ENCODE data around the gene HGD.
"Not testable (repeated sequence)": the region's sequence is repeated elsewhere in the genome, so short reads cannot be mapped to it uniquely, and the experiment has no call there.

Gene HGD

GRCh38 chr3:120680193-120680894 is 1.7 kb downstream of the HGD start:
- no peak for DNase-seq (ENCODE audit: extremely low read depth in 1 of 2, low read depth in 1 of 2)

GRCh38 chr3:120678984-120679383 is 3.1 kb downstream of the HGD start:
- DNase-seq (ENCODE audit: extremely low read depth in 1 of 2, low read depth in 1 of 2): no peak

- DNase-seq (ENCODE audit: extremely low read depth in 1 of 2, low read depth in 1 of 2): no peak
Measured at GRCh38 chr3:120678331-120678947, 3.6 kb downstream of the HGD start.

- not testable (repeated sequence) for DNase-seq (ENCODE audit: extremely low read depth in 1 of 2, low read depth in 1 of 2)
Measured at GRCh38 chr3:120677193-120677592, 4.8 kb downstream of the HGD start.

GRCh38 chr3:120673116-120673515 is 8.9 kb downstream of the HGD start:
- no peak for DNase-seq (ENCODE audit: extremely low read depth in 1 of 2, low read depth in 1 of 2)

- DNase-seq (ENCODE audit: extremely low read depth in 1 of 2, low read depth in 1 of 2): no peak
Measured at GRCh38 chr3:120670576-120670975, 11.5 kb downstream of the HGD start.

GRCh38 chr3:120664926-120665325 is 17.1 kb downstream of the HGD start:
- DNase-seq (ENCODE audit: extremely low read depth in 1 of 2, low read depth in 1 of 2): no peak

GRCh38 chr3:120661945-120662344 is 20.1 kb downstream of the HGD start:
- DNase-seq (ENCODE audit: extremely low read depth in 1 of 2, low read depth in 1 of 2): no peak

GRCh38 chr3:120661106-120661905 is 20.7 kb downstream of the HGD start:
- no peak for DNase-seq (ENCODE audit: extremely low read depth in 1 of 2, low read depth in 1 of 2)

GRCh38 chr3:120659834-120660233 is 22.2 kb downstream of the HGD start:
- no peak for DNase-seq (ENCODE audit: extremely low read depth in 1 of 2, low read depth in 1 of 2)

GRCh38 chr3:120659285-120659684 is 22.8 kb downstream of the HGD start:
- DNase-seq (ENCODE audit: extremely low read depth in 1 of 2, low read depth in 1 of 2): no peak

- DNase-seq (ENCODE audit: extremely low read depth in 1 of 2, low read depth in 1 of 2): no peak
Measured at GRCh38 chr3:120652896-120653545, 29.0 kb downstream of the HGD start.

- DNase-seq (ENCODE audit: extremely low read depth in 1 of 2, low read depth in 1 of 2): no peak
Measured at GRCh38 chr3:120652281-120652680, 29.8 kb downstream of the HGD start.

- DNase-seq (ENCODE audit: extremely low read depth in 1 of 2, low read depth in 1 of 2): no peak
Measured at GRCh38 chr3:120650311-120650710, 31.7 kb downstream of the HGD start.

- DNase-seq (ENCODE audit: extremely low read depth in 1 of 2, low read depth in 1 of 2): no peak
Measured at GRCh38 chr3:120649830-120650233, 32.2 kb downstream of the HGD start.

- DNase-seq (ENCODE audit: extremely low read depth in 1 of 2, low read depth in 1 of 2): no peak
Measured at GRCh38 chr3:120648290-120648689, 33.7 kb downstream of the HGD start.

GRCh38 chr3:120646771-120647432 is 35.1 kb downstream of the HGD start:
- DNase-seq (ENCODE audit: extremely low read depth in 1 of 2, low read depth in 1 of 2): no peak

- DNase-seq (ENCODE audit: extremely low read depth in 1 of 2, low read depth in 1 of 2): no peak
Measured at GRCh38 chr3:120645083-120645845, 36.8 kb downstream of the HGD start.

- DNase-seq (ENCODE audit: extremely low read depth in 1 of 2, low read depth in 1 of 2): no peak
Measured at GRCh38 chr3:120642368-120642948, 39.6 kb downstream of the HGD start.

Data from activated CD8-positive, alpha-beta memory T cell treated with anti-CD3 and anti-CD28 coated beads for 1 hour (primary cell).